ENCODE results near the gene PALLD.

The PALLD gene

GRCh38 chr4:168845897-168846296, 349.0 kb downstream of the PALLD start:
- no peaks in the 10 kb centered on the region for H3K36me3 ChIP-seq
- no peaks in the 10 kb centered on the region for H3K9me3 ChIP-seq (ENCODE audit: severe bottlenecking)
- H3K4me3 ChIP-seq (ENCODE audit: low read depth, low read length) = no peak overlapping the region
- H3K27me3 ChIP-seq (ENCODE audit: insufficient read depth, low read depth, severe bottlenecking) = no peaks in the 10 kb centered on the region
- no peak overlapping the region for H3K27ac ChIP-seq
- no peak for DNase-seq
- TF ChIP-seq CTCF (IDR thresholded peaks at IDR 0.05; ENCODE audit: low read depth, low read length) = no peak

DNA sequence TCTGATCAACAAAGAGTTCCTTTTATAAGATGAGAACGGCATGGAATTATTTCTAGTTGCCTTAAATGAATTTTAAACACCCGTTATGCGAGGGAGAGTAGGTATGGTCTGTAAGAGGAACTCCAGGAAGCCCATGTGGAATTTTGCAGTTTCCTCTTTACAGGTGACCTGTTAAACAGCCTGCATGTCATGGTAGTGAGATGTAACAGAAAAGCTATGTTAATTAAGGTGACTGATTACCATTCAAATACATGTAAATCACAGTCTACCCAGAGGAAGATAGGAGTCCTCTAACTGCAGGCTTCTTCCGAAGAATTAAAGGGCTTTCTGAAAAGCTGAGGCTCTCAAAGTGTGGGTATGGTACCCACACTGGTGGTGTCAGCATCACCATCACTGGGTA, 349.6 kb downstream of the PALLD start:
- TF ChIP-seq CTCF (IDR thresholded peaks at IDR 0.05; ENCODE audit: low read depth, low read length) = no peak
- H3K27me3 ChIP-seq (ENCODE audit: insufficient read depth, low read depth, severe bottlenecking) = no peaks in the 10 kb centered on the region
- H3K4me3 ChIP-seq (ENCODE audit: low read depth, low read length) = no peak overlapping the region
- no peak overlapping the region for H3K27ac ChIP-seq
- H3K9me3 ChIP-seq (ENCODE audit: severe bottlenecking) = no peaks in the 10 kb centered on the region
- H3K36me3 ChIP-seq = no peaks in the 10 kb centered on the region
- no peak for DNase-seq

DNA sequence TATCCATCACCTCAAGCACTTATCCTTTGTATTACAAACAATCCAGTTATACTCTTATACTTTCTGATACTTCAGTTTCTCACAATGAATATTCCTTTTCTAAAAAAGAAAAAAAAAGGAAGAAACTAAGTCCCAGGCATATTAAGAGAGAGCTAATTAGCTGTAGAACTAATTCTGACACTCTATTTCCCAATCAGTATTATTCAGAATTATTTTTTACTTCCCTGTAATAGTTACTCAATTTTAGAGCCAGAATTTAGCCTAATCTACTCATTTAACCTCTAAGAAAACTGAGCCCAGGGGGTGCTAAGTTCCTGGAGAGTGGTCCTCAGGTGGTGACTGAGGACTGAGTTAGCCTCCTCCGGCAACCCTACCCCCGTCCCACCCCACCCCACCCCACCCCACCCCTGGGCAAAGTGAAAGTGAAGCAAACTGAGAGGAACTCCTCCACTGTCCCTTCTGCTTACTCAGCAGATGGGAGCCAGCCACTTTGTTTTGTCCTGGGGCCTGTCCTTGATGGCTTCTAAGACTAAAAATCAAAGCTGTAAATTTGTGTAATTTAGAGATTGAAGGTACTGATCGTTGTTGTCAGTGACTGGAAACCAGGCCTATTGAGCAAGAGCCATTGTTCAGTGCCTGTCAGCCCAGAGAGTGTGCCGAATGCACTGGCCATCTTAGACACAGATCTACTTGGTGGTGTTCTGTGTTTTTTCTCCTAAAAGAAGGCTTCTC, 351.1 kb downstream of the PALLD start:
- DNase-seq = no peak
- H3K4me3 ChIP-seq (ENCODE audit: low read depth, low read length) = no peak overlapping the region
- no peaks in the 10 kb centered on the region for H3K9me3 ChIP-seq (ENCODE audit: severe bottlenecking)
- H3K36me3 ChIP-seq = no peaks in the 10 kb centered on the region
- H3K27ac ChIP-seq = no peak overlapping the region
- no peak for TF ChIP-seq CTCF (IDR thresholded peaks at IDR 0.05; ENCODE audit: low read depth, low read length)
- H3K27me3 ChIP-seq (ENCODE audit: insufficient read depth, low read depth, severe bottlenecking) = no peaks in the 10 kb centered on the region

DNA sequence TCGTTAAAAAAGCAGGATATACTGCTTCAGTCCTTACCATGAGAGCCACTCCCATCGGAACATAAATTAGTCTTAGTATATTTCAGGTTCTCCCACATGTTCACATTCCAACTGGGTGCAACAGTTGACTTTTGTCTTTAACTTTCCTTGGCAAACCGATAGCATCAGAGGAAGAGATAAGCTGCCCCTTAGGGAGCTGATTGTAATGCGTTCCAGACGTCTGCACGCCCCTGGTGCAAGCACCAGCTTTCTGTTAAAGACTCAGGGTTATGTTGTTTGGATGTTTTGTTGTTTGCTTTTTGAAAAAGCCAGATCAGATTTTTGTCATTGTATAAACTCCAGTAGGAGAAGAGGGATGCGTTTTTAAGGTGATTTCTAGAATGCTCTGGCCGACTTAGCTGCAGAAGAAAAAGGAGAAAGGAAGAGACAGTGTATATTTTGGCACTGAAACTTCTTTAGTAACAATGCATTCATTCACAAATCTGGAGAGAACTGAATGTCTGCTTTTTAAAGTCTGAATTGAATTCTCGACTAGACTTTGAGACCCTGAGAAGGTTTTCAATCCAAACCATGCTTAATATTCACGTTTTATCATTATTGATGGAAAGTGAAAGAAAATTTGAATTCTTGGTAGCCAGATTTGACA, 352.3 kb downstream of the PALLD start:
- TF ChIP-seq CTCF (IDR thresholded peaks at IDR 0.05; ENCODE audit: low read depth, low read length) = no peak
- Histone ChIP-seq H3K27ac (no peak overlapping the region), H3K4me3 (ENCODE audit: low read depth, low read length) (no peak overlapping the region), H3K36me3 (no peaks in the 10 kb centered on the region), H3K27me3 (ENCODE audit: insufficient read depth, low read depth, severe bottlenecking) (no peaks in the 10 kb centered on the region), H3K9me3 (ENCODE audit: severe bottlenecking) (no peaks in the 10 kb centered on the region)
- no peak for DNase-seq

- Histone ChIP-seq H3K27me3 (ENCODE audit: insufficient read depth, low read depth, severe bottlenecking) (no peaks in the 10 kb centered on the region), H3K27ac (no peak overlapping the region), H3K4me3 (ENCODE audit: low read depth, low read length) (no peak overlapping the region), H3K9me3 (ENCODE audit: severe bottlenecking) (no peaks in the 10 kb centered on the region), H3K36me3 (no peaks in the 10 kb centered on the region)
- no peak for TF ChIP-seq CTCF (IDR thresholded peaks at IDR 0.05; ENCODE audit: low read depth, low read length)
- no peak for DNase-seq
Measured at GRCh38 chr4:168849997-168850396, 353.1 kb downstream of the PALLD start.

Measured in WERI-Rb-1 (cell line).